Posterior cingulate gyrus (tissue), 11 donors: ENCODE data around the gene MTNR1A.

Experiments used
- DNase-seq, 10 donors: peaks; one replicate each; pipeline versions ENCODE4 v3.0.0 to v3.0.0-alpha.2; 2020 to 2021; ENCODE audit warnings: mixed read lengths in 3 of 10
- intact Hi-C: fragments of 100-400 bp; cut with DNase I; formaldehyde crosslinking; loops from one replicate; pipeline ENCODE4 v1.15.1; 2023

MTNR1A gene

DNA sequence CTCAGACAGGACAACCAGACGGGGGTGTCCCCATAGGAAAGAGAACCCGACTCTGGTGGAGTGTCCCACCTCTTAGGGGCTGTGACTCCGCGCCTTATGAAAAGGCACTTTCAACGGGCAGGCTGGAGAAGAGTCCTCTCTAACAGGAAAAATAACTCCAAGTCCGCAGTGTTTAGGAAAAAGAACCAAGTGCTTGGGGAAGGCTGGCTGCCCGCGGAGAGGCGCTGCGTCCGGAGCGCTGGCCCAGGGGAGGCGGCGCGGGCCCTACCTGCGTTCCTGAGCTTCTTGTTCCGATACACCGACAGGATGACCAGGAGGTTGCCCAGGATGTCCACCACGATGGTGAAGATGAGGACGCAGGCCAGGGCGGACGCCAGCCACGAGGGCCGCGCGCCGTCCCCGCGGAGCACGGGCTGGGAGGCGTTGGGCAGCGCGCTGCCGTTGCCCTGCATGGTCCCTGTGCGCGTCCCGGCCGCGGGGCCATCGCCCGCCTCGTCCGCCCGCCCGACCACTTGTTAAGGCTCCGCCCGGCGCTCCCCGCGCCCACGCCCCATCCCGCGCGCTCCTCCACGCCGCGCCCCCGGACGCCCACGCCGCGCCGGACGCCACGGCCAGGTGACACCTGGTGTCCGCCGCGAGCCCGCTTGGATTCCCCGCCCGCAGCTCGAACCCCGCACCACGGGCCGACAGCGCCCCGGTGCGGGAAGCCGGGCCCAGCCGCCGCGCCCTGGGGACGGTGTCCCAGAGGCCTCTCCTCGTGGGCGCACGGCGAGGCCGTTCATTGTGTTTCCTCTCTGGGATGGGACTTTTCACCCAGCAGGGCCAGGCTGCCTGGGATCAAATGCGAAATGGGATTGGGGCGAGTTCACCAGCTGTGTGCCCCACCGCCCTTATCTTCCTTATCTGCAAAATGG is at the start of gene MTNR1A:
MTNR1A (minus strand) TSS at position 654 of the 914 bp plus-strand sequence; CDS start at position 452, 202 bp downstream.
- intact Hi-C loops: no loop called here
- DNase-seq: peak in 1 of 10 donors; percentile 81

DNA sequence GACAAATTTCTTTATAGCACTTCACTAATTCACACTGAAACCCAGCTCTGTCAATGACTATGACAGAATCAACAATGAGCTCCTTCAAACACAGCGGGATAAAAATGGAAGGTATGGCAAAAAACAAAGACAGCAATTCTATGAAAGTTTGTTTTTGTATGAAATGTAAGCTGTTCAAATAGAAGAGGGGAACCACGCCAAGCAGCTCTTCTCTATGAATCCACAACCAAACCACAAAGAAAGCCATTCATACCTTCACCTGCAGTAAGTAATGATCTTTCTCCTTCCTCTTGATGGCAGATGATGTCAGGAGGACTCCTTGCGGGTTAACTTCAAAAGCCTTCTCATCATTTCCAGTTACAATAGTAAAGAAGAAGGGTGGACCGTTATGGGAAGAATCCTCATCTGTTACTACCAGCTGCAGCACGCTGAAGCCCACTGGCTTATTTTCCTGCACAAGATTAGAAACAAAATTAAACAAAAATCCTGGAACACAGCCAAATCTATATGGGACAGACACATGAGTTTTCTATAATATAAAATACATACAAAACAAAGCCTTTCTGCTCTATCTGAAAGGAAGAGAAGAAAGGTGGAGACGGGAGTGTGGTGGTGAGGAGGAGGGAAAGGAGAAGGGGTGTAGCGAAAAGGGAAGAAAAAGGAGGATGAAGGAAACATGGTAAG is 48.9 kb upstream of the MTNR1A start:
- DNase-seq: no peak
- intact Hi-C loops: no loop called here

DNA sequence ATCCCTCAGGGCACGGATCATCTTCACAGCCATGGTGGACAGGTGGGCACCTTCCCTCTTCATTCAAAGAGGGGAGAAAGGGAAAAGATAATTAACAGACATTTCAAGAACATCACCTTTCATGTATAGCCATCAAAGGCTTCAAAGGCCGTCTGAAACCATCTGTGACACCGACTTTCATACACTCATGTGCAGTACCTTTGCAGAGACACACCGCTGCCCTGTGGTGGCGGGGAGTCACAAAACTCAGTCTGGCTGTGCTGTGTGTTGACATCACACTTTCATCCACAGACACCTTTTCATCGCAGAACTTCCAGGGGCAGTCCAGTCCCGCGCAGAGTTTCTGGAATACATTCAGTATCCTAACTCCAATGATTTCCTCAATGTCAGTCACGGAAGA is 47.6 kb upstream of the MTNR1A start:
- intact Hi-C loops: no loop called here
- no peak for DNase-seq

DNA sequence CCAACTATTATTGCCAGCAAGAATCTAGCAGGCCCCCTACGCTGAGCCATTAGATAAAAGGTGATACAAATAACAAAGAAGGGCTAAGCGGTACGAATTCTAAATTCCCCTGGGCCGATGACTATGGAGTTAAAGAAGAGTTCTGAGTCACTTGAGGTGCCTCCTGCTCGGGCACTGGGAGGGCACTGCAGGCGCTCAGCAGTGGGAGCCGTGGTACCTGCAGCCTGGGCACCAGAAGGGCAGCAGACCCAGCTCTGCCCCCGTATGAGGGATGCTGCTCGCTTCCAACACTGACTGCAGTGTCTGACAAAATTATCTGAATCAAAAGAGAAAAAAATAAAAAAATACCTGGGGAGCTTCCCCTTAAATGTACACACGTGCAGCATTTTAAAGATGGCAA is 44.1 kb upstream of the MTNR1A start:
- DNase-seq: no peak
- intact Hi-C loops: no loop called here

DNA sequence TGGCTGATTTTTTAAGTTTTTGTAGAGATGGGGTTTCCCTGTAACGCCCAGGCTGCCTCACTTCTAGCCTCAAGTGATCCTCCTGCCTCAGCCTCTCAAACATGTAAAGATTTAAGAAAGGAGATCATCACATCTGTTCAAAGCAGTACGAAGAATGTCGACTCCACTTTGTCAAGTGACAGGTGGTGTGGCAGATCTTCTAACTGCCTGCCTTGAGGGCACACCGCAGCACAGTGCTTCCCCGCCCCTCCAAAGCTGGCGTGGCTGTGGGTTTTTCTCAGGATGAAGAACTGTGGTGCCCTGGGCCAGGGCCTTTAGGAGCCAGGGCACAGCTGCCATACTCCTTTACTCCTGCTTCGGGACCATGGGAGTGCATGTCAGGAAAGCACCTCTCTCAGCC is 43.3 kb upstream of the MTNR1A start:
- no peak for DNase-seq
- intact Hi-C loops: no loop called here

DNA sequence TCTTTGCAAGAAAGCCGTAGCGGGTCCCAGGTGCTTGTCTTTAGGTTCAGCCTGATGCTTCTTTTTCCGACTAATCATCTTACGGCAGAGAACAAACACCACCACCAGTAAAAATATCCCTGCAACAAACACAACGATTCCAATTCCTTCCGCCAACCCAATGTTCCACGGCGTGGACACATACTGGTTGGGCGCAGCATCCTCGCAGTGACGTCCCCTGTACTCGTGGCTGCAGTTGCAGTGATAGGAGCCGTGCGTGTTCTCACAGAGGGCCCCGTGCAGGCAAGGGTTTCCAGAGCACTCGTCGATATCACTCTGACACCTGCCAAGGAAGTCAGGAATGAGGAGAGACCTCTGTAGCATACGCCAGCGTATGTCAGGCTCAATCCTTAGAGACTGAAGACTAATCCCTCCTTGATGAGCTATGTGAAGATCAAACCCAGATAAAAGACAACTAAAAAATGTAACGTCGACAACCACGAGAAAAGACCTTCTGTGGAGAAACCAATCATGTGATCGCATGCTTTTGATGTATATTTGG is 41.6 kb upstream of the MTNR1A start:
- DNase-seq: no peak
- intact Hi-C loops: no loop called here

DNA sequence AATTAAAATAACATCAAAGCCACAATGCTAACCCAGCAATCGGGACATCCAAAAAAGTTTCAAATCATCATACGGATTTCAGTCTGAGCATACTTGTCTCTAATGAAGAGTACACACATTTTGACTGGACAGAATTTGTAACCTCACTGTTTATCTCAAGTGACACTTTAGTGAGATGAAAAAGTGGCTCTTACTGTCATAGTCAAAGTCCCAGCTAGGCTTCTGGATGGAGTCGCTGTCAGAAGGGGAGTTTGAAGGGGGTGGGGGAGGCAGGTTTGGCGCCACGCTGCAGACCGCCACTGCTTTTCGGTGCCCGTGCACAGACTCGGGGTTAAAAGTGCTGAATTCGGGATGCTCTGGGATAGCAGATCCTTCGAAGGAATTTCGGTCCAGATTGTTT is 41.0 kb upstream of the MTNR1A start:
- intact Hi-C loops: no loop called here

DNA sequence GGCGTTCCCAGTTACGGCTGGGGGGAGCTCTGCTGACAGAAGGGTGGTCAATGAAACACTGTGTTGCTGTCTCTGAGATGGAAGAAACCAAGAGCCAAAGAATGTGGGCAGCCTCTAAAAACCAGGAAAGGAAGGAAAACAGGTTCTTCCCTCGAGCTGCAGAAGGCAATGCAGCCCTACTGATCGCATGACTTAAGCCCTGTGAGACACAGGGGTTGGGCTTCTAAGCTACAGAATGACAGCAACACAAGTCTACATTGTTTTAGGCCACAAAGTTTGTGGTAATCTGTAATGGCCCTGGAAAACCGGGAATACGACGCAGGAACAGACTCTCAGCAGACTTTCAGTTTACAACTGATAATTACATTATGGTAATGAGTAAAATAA is 38.2 kb upstream of the MTNR1A start:
- intact Hi-C loops: no loop called here
- no peak for DNase-seq

More for the DNA sequence above, 41.0 kb upstream of the MTNR1A start:
- no peak for DNase-seq

DNA sequence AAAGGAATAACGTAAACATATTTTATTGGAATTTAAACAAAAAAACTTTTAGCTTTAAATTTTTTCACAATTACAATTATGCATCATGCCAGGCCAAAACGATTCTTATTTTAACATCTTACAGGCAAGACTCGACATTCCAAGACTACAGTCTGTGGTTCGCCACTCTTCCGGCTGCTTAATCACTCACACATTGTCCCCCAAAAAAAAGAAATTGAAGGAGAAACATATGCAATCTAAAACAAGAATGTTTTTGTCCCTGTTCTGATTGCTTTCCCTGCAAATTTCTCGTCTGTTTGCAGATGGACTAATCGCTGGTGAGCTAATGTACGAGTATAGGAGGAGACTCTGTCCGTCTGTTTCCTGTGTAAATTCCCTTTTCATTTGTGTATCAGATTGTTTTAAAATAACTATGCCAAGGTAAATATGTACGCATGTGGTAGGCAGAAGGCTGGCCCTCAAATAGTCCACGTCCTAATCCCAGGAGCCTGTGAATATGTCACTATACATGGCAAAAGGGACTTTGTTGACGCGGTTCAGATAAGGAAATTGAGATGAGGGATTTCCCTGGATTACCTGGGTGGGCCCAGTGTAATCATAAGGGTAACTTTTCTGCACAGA is 37.7 kb upstream of the MTNR1A start:
- intact Hi-C loops: no loop called here
- no peak for DNase-seq

DNA sequence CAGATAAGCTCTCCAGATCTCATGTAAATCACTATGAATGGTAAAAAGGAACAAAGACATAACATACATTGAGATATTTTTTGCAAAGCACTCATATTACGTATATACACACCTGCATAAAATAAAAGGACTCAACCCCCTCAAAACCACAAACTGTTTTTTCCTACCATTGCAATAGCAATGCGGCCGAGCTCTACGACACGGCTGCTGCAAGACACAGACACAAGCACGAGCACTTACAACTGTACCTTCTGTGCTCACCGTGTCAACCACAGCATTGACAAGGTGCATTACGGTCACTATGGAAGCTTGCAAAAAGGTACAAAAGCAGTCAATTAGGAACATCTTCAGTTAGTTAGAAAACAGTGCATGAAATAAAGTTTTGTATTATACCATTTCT is 37.1 kb upstream of the MTNR1A start:
- no peak for DNase-seq

DNA sequence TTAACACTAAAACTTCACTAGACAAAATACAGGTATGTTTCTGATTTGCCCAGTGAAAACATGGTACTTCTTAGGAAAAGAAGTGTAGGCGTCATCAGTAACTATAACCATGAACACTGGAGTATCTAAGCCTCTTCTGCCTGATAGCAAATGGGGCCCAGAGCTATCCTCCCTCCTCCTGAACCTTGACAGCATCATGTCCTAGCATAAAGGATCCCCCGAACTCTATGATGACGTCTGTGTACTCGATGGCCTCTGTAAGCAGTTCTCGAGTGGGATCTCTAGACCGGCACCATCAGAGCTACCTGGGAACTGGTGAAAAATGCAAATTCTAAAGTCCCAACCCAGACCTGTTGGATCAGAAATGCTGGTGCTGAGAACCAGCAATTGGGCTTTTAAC is 36.3 kb upstream of the MTNR1A start:
- intact Hi-C loops: no loop called here
- DNase-seq: no peak

More for the DNA sequence above, 37.1 kb upstream of the MTNR1A start:
- intact Hi-C loops: no loop called here

DNA sequence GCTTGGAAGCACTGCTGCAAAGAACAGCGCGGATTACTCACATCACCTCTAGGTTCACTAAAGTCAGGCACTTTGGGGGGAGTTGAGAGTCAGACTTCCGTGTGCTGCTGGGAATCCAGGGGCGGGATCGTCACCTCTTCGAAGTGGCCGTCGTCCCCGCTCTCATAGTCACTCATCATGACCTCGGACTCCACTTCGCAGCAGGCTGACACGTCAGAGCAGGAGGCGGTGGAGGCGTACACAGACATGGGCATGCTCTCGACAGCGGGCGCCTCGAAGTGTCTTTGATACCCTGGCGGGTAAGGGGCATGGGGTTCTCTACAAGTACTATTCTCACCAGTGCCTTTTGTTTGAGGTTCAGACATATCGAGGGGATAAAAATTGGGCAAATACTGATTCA is 33.1 kb upstream of the MTNR1A start:
- no peak for DNase-seq
- intact Hi-C loops: loop anchor here (5.0 kb wide), 1 partner anchor 116 kb away; no protein-coding TSS in a partner anchor

DNA sequence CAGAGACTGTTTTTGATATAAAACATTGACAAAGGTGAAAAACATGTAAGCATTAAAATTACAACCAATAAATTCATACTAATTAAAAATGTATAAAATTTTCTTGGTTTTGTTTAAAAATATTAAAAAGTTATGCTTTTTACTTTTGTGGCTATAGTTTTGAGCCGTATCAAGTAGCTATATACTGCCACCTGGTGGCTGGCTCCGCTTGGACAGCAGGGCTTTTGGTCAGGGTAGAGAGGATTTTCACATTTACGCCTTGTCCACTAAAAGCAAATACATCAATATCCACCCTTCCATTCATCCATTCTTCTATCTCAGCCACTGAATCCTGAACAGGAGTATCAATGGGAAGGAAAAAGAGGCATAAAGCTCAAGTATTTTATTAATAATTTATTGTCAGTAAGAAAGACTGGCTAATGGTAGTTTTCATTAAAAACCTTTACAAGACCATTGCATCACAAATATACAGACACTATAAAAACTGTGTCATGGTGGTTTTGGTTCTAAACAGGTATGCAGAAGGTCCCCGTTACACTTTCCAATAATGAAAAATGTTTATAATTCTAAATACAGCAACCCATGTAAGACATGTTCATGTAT is 32.1 kb upstream of the MTNR1A start:
- intact Hi-C loops: loop anchor here (1.0 to 5.0 kb wide), 2 partner anchors 115 to 291 kb away; no protein-coding TSS in a partner anchor
- DNase-seq: peak; percentile 35 to 94 (median 78)

DNA sequence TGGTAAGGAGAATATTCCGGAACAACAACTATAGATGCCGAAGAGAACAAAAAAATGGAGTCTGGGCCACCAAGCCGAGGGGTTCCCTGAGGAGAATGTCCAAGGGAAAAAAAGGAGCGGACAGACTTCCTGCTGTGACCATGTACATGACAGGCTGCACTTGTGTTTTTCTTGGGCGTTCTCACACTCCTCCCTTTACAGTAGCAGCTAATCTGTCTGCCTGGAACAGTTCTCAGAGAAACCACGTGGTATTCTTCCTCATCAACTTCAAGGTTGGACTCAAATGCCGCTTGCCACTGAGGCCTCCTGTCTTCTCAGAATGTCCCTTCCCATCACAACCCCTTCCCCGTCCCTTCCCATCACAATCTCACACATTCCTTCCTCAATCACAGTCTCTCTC is 30.8 kb upstream of the MTNR1A start:
- intact Hi-C loops: loop anchor here (5.0 kb wide), 1 partner anchor 114 kb away; no protein-coding TSS in a partner anchor
- no peak for DNase-seq

DNA sequence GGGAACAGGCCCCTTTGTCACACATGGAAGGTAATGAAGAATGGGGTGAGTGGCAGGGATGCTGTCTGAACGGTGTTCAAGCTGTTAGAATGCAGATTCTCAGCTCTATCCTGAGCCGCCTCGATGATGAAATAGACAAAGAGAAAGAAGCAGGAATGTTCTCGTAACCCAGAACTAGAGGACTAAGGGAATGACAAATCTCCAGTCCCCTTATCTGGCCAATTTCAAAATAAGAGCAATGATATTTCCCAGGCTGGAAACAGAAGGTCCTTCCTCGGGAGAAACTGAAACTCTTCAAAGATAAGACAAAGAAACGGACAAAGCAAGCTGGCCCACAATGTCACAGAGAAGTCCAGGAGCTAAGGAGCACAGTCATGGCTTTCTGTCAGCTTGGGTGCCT is 29.5 kb upstream of the MTNR1A start:
- intact Hi-C loops: loop anchor here (5.0 kb wide), 1 partner anchor 113 kb away; no protein-coding TSS in a partner anchor

DNA sequence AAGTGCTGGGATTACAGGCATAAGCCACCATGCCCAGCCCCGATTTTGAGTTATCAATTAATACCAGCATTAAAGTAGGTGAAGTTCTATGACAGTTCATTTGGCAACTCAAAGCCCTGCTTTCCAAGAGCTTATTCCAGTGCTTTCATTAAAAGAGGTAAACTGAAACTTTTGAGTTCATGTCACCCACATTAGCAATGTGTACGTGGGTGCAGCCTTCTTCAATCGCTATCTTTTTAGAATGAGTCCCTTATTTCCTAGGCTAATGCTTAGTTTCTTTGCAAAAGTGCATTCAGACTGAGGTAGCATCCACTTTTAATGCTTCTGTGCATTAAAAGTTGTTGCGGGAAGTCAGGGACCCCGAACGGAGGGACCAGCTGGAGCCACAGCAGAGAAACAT is 26.1 kb upstream of the MTNR1A start:
- intact Hi-C loops: no loop called here
- DNase-seq: no peak

More for the DNA sequence above, 29.5 kb upstream of the MTNR1A start:
- DNase-seq: no peak

DNA sequence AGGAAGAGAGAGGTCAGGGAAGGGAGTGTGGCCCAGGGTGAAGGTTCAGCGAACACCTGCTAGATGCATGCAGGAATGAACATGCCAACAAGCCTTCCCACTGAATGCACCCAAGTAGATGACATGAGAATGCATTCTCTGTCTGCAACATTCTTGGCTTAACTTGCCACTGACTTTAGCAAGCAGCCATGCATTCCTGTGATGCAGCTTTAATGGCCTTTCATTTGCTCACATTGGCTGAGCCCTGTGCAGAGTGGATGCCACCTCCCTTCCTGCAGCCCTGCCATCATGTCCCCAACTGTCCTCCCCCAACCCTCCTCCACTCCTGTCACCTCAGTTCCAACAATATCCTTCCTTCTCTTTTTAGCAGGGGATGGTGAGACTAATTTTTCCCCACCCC is 25.3 kb upstream of the MTNR1A start:
- intact Hi-C loops: no loop called here
- no peak for DNase-seq

DNA sequence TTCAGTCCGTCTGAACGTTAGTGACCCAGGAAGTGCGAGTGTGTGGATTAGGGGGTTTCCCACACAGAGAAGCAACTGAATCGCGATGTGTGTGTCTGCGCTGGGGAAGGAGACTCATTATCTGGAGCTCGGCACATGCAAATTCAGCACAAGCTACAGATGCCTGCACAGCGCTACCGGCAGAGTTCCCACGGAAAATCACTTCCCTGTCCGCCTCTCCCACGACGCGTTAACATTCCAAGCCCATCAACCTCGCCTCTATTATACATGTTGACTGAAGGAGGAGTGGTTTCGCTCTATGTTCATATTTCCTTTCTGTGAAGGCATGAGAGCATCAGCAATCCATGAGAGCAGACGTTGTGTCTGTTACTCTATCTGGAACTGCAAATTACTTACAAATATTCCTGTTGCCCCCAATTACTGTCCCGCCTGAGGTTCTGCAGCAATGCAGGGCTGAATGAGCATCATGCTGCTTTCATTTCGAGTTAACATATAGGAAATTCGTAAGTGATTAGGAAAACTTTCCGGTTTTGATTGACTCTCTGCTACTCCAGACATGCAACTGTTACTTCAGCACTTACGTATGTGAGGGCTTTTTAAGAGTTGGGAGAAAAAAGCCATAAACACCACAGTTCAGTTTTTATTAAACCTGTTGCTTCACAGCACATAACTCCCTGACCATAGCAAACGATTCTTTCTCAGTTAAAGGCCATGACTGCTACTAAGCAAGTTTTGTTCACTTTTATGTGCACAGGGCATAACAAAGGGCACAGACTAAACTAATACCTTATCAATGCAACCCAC is 15.0 kb upstream of the MTNR1A start:
- peak in 1 of 10 donors; percentile 61 for DNase-seq

DNA sequence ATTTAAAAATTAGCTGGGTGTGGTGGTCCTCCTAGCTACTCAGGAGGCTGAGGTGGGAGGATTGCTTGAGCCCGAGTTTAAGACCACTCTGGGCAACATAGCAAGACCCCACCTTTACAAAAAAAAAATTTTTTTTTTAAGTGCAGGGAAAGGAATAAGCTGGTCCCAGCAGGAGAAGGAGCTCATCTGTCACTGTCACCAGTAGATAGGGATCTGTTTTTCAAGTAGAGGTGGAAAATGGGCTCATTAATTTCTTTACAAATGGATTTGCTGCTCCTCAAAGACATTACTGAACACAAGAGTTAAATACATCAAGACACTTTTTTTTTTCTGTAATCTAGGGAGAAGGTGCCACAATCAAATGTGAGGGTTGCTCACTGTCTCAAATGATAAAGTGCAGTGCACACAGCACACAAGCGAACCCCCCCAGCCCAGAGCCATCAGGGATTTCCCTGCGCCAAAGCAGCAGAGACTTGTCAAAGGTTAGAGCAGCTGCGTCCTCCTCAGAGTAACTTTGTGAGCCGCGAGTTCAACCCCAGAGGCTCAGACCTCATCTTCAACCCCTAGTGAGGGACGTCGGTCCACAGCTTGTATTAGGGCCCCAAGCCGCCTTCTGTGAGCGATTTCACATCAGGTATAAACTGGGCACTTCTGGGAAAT is 14.3 kb upstream of the MTNR1A start:
- peak in 1 of 10 donors; percentile 57 for DNase-seq
- intact Hi-C loops: no loop called here

More for the DNA sequence above, 15.0 kb upstream of the MTNR1A start:
- intact Hi-C loops: no loop called here
